ENCODE results near the gene ASTN1.

Gene ASTN1

DNA sequence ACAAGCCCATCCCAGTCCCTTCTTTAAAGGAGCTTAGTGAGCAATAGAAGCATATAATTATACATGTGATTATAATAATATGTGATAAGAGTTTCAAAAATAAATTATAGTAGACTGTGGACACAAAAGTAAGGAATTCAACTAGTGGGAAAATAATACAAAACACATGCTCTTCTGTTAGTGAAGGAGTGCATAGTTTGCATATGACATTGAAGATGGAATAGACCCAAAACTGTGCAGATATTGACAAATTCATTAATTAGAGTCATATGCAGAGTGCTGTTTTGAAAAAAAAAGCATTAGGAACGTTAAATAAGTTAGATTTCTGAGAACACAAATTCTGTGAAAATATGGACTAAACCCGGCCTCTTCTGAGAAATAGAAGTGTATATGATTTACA lies 278.8 kb downstream of the ASTN1 start:
- no peak for DNase-seq (ENCODE audit: low read depth, low spot score)
- no peak for TF ChIP-seq CTCF (IDR thresholded peaks at IDR 0.05; ENCODE audit: insufficient read depth, low read length, missing control alignments)
- no peak overlapping the region for H3K4me3 ChIP-seq (ENCODE audit: low read depth, low read length)
- CTCF ChIA-PET: interaction anchor here (1.5 to 1.8 kb wide), 2 partner anchors 10 to 325 kb away, joined by 3 to 6 read pairs; no protein-coding TSS in a partner anchor
- POLR2A ChIA-PET: no interaction called here

DNA sequence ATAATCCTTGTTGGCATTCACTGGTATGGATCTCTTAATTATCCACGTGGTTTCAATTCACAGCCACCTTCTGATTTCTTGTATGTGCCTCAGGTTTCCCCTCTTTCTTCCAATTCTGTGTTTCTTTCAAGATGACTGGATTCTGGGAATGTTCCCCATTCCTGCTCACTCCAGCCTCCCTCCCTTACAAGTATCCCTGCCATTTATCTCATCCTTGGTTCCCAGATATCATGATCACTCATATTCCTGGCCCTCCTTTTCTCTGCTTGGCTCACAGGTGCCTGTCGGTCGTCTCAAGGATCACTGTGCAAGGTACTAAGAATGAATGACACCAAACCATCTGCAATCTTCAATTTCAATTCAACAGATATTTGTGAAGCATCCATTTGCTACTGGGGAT lies 279.2 kb downstream of the ASTN1 start:
- no peak overlapping the region for H3K4me3 ChIP-seq (ENCODE audit: low read depth, low read length)
- ChIA-PET CTCF (interaction anchor here (1.8 kb wide), 1 partner anchor 325 kb away, joined by 6 read pairs; no protein-coding TSS in a partner anchor), POLR2A (no interaction called here)
- TF ChIP-seq CTCF (IDR thresholded peaks at IDR 0.05; ENCODE audit: insufficient read depth, low read length, missing control alignments): no peak
- no peak for DNase-seq (ENCODE audit: low read depth, low spot score)

GRCh38 chr1:176884911-176885310 lies 279.6 kb downstream of the ASTN1 start:
- ChIA-PET POLR2A (no interaction called here), CTCF (interaction anchor here (2.4 kb wide), 1 partner anchor 325 kb away, joined by 13 read pairs; no protein-coding TSS in a partner anchor)
- TF ChIP-seq CTCF (IDR thresholded peaks at IDR 0.05; ENCODE audit: insufficient read depth, low read length, missing control alignments): no peak
- DNase-seq (ENCODE audit: low read depth, low spot score): no peak
- H3K4me3 ChIP-seq (ENCODE audit: low read depth, low read length): no peak overlapping the region

DNA sequence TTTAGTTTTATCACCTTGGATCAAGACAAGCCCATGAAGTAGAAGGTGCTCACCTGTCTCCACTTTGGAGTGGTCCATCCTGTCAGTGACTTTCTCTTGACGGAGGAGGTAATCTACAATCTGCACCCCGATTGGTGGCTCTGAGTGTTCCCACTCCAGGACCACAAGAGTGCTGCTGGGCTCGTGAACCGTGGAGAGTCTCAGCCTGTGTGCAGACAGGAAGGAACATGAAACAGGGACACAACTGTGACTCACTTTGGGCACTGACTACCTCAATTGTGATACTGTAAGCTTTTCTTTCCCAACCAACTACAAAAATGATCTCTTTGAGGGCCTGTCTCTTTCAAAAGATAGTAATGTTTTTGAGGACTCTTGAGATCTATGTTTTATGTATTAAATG lies 280.2 kb downstream of the ASTN1 start:
- POLR2A ChIA-PET: no interaction called here
- H3K4me3 ChIP-seq (ENCODE audit: low read depth, low read length): no peak overlapping the region
- TF ChIP-seq CTCF (IDR thresholded peaks at IDR 0.05; ENCODE audit: insufficient read depth, low read length, missing control alignments): no peak
- DNase-seq (ENCODE audit: low read depth, low spot score): no peak
- CTCF ChIA-PET: interaction anchor here (2.4 kb wide), 1 partner anchor 324 kb away, joined by 13 read pairs; no protein-coding TSS in a partner anchor

- ChIA-PET CTCF (interaction anchor here (0.5 to 2.6 kb wide), 12 partner anchors 9 to 1734 kb away, joined by 3 to 33 read pairs (median 4); no protein-coding TSS in a partner anchor), POLR2A (no interaction called here)
- DNase-seq (ENCODE audit: low read depth, low spot score): no peak
- peak; percentile 80 for TF ChIP-seq CTCF (IDR thresholded peaks at IDR 0.05; ENCODE audit: insufficient read depth, low read length, missing control alignments)
- no peak overlapping the region for H3K4me3 ChIP-seq (ENCODE audit: low read depth, low read length)
These were observed 283.4 kb downstream of the ASTN1 start for GRCh38 chr1:176880955-176881595.

GRCh38 chr1:176879784-176880620 lies 284.5 kb downstream of the ASTN1 start:
- no peak for TF ChIP-seq CTCF (IDR thresholded peaks at IDR 0.05; ENCODE audit: insufficient read depth, low read length, missing control alignments)
- CTCF ChIA-PET: interaction anchor here (0.5 to 2.6 kb wide), 12 partner anchors 8 to 1733 kb away, joined by 3 to 33 read pairs (median 4); no protein-coding TSS in a partner anchor
- H3K4me3 ChIP-seq (ENCODE audit: low read depth, low read length): no peak overlapping the region
- no peak for DNase-seq (ENCODE audit: low read depth, low spot score)
- POLR2A ChIA-PET: no interaction called here
